Sigmoid colon (tissue), 4 donors: ENCODE results near the gene ATP6V0A1.

ENCODE experiments used
- CTCF ChIP-seq, 4 experiments: fragments of 450-650 bp in 3 of 4; fragments of 200-600 bp in 1 of 4; IDR thresholded peaks; one replicate each; pipeline ENCODE4 v1.5.1; 2016 to 2019; ENCODE audit warnings: antibody characterized with exemption in 4 of 4, mild to moderate bottlenecking in 3 of 4, moderate library complexity in 2 of 4
- EP300 ChIP-seq, 4 donors: sonication (generic); formaldehyde crosslinking; IDR thresholded peaks; one replicate each; pipeline ENCODE4 v1.6.1; 2017; ENCODE audit warnings: antibody characterized with exemption in 4 of 4
- POLR2AphosphoS5 ChIP-seq, 4 donors: sonication (generic); formaldehyde crosslinking; IDR thresholded peaks; one replicate each; pipeline ENCODE4 v1.6.1; 2017; ENCODE audit warnings: antibody characterized with exemption in 4 of 4

- no peak for TF ChIP-seq CTCF (IDR thresholded peaks at IDR 0.05)
- no peak for TF ChIP-seq EP300 (IDR thresholded peaks at IDR 0.05)
- no peak for TF ChIP-seq POLR2AphosphoS5 (IDR thresholded peaks at IDR 0.05)
Measured at GRCh38 chr17:42488032-42488431, 29.4 kb downstream of the ATP6V0A1 start.
